GM12874 (cell line): ENCODE results near the gene RBFOX2.

Experiments used
- TF ChIP-seq, protein P1 (sequence below): IDR thresholded peaks from 2 replicates; pipeline ENCODE4 v1.5.1; 2011; ENCODE audit warnings: low read depth, mild to moderate bottlenecking, control low read depth, low read length, moderate library complexity; ENCODE audit not compliant: insufficient read depth

RBFOX2 gene

DNA sequence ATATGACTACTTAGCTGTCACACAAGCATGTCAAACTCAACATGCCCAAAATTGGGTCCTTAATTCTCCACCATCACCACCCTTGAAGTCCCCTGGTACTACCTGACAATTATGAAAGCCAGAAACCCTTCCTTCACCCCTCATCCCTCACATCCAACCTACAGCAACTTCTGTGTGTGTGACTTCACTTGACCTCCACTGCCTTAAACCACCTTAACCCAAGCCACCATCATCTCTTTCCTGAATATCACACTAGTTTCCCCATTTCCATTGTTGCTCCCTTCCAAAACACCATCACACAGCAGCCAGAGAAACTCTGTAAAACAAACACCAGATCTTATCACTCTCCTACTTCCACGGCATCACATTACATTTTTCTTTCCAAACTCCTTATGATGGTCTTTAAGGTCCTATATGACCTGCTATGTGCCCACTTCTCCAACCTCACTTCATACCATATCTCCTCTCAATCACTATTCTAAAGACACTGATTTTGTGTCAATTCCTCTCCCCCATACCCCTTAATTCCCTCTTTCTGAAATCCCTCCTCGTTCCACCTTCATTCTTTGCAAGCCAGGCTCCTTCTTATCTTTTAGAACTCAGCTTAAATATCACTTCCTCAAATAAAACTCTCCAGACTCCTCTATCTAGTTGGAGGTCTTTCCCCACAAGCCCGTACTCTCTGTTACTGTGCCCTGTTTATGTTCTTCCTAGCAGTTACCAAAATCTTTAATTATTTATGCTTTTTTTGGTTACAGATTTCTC is 124.9 kb downstream of the RBFOX2 start:
- TF ChIP-seq, protein P1, sequence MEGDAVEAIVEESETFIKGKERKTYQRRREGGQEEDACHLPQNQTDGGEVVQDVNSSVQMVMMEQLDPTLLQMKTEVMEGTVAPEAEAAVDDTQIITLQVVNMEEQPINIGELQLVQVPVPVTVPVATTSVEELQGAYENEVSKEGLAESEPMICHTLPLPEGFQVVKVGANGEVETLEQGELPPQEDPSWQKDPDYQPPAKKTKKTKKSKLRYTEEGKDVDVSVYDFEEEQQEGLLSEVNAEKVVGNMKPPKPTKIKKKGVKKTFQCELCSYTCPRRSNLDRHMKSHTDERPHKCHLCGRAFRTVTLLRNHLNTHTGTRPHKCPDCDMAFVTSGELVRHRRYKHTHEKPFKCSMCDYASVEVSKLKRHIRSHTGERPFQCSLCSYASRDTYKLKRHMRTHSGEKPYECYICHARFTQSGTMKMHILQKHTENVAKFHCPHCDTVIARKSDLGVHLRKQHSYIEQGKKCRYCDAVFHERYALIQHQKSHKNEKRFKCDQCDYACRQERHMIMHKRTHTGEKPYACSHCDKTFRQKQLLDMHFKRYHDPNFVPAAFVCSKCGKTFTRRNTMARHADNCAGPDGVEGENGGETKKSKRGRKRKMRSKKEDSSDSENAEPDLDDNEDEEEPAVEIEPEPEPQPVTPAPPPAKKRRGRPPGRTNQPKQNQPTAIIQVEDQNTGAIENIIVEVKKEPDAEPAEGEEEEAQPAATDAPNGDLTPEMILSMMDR: no peak

DNA sequence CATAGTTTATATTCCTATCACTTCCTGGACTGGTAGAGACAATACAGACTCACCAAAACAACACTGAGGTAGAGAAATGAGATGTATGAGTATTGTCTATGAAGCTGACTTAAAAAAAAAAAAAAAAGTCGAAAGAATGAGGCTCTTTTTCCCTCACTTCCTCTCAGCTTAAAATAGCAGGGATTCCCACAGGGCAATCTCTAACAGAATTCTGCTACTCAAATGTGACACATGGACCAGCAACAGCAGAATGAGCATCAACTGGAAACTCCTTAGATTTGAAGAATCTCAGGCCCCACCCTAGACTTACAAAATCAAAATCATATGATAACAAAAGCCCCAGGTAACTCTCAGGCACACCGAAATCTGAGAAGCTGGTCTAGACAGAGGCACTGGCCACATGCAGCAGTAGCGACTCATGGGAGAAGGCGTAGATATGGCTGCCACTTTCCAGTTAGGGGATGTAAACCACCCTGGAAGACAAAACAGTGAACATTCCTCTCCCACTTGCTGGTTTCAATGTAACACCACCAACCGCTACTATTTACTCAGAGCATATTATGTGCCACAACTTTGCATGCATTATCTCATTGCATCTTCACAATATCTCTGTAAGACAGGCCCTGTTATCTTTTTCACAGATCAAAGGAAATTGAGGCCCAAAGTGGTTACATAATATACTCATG is 128.0 kb downstream of the RBFOX2 start:
- TF ChIP-seq, protein P1: no peak

DNA sequence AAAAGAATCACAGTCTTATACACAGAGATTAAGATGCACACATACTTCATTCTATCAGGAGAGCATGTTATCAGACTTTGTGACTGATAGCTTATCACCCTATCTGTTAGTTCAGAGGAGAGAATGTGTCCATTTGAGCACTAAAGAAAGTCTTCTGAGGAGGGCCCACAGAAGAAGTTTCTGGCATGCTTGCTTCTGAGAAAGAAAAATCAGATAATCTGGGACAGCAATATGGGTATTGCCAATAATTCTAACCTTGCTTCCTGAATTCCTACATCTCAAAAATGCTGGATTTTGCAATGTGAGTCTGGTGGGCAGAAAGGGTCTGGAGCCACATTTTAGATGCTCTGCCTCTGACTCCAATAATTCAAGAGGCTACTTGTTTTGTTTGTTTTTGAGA is 128.9 kb downstream of the RBFOX2 start:
- TF ChIP-seq, protein P1: no peak

DNA sequence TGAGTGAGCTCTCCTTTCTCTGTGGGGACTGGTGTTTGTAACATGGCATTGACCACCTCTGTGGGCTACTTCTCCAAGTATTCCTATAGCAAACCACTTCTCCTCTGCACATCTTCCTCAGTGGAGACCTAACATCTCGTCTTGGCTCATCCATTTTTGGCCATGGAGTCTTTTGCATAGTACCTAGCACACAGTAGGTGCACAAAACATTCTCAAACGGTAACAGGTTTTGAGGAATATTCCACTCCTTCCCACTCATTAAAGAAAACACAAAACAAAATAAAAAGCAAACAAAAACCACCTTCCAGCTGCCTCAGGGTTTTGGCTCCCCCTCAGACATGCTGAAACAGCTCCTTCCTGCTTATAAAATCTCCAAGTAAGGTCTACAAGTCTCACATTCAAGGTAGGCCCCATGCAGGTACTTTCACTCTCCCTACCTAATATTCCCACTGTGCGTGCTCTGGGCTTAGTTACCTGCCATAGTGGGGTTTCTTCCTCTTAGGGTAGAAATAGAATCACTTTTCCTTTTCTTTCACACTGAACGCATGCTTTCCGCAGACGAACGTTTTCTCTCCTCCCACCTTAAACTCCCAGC is 132.4 kb downstream of the RBFOX2 start:
- TF ChIP-seq, protein P1: no peak

DNA sequence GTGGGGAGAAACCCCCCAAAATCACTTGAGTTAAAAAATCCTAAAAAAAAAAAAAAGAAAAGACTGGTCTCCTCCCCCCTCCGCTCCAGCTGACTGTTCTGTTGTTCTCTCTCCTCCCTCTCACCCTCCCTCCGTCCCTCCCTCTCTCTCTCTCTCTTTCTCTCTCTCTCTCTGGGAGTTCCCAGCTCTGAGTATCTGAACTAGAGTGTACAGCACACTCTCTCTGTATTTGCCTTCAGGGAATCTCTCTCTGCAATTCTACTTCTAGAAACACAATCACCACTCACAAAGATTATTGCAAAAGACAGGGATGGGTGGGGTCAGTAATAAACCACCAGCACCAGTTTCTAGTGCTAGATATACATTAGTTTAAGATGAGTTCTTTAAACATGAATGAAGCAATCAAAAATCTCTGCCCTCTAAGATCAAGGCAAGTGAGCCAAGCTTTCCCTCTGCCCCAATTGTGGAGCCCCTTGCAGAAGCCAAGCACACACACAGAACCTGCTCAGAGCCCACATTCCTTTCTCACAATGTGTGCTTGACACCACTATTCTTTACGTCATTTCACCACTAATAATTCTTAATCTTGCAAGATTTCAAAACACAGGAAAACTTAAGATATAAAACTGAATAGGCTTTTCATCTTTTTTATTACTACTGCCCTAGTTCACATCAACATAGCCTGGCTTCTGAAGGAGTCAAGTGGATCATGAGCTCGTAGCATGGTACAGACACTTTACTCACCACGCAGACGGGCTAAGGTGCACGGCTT is 133.5 kb downstream of the RBFOX2 start:
- TF ChIP-seq, protein P1: no peak

DNA sequence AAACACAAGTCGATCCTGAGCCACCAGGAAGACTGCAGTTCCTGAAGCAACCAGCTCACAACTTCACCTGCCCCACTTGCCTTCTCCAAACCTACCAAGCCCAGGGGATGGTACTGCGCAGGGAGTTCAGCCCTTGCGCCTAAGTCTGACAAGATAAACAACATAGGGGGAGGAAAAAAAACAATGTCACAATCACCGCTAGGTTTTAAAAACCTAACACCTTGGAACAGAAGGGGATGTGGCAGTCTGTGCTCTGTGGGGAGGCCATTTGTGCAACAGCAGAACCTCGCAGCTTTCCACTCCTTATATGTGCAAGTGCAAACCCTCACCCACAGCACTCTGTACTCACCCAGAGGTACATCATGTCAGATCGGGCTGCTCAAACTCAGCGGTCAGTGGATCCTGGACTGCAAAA is 134.2 kb downstream of the RBFOX2 start:
- TF ChIP-seq, protein P1: no peak

DNA sequence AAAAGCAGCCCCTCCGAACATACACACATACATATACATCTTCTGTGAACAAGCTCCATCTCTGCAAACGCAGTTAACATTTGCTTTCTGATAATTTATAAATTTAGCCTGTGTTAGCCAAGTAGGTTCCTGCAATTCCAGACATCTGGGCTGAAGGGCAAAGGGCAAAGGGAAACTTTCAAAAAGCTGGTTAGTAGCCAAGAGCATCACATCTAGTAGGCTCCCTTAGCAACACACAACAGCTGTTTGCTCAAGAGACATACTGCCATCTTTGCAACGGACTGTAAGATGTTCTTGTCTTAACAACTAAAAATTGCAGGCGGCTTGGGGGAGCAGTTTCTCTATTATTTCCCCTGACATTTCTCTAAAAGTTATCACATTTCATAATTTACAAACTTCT is 134.9 kb downstream of the RBFOX2 start:
- TF ChIP-seq, protein P1: no peak
